IMR-90 (cell line): Measurements from ENCODE around the gene TCP1. TPM values are rescaled to one million over a fixed set of nuclear protein-coding genes. Genes with fewer than 3 reads are reported as not detected.
A peak's percentile ranks its signal among the peaks of the same experiment; 100 is the strongest.

Experiments used
- ATAC-seq: fragments of 200-7000 bp; cut with Tn5 transposase; 2 replicates; pipeline ENCODE4 v1.9.1; 2020; ENCODE audit warnings: low read depth, mild to moderate bottlenecking, moderate library complexity
- BruUV-seq: library from RNA; stranded (reverse); fragments of 400-500 nt; replicated peaks from 2 replicates; lab custom pipeline; 2021; lab: Mats Ljungman, UMichigan
- CTCF ChIA-PET: fragments of 300-600 bp; formaldehyde crosslinking; extraction: SDS; loops from one replicate; lab custom pipeline; 2021; ENCODE audit warnings: antibody characterized with exemption; lab: Yijun Ruan, JAX
- POLR2A ChIA-PET: fragments of 300-600 bp; sonication (Branson Sonifier 250); formaldehyde crosslinking; loops from one replicate; lab custom pipeline; 2022; ENCODE audit warnings: antibody characterized with exemption; ENCODE audit not compliant: unreplicated experiment; lab: Charles Lee
- DNase-seq: peaks from one replicate; pipeline ENCODE4 v3.0.0; 2013
- H2AFZ ChIP-seq: replicated peaks from 2 replicates; pipeline ENCODE3; 2013; ENCODE audit warnings: low read length, mild to moderate bottlenecking; ENCODE audit not compliant: poor library complexity
- H2AK5ac ChIP-seq: 2 replicates; pipeline ENCODE4 v1.6.1; 2013; ENCODE audit warnings: low read depth, low read length, inconsistent platforms
- H2AK9ac ChIP-seq: replicated peaks from 2 replicates; pipeline ENCODE3; 2013; ENCODE audit warnings: mild to moderate bottlenecking, low read depth, low read length, moderate library complexity; ENCODE audit not compliant: poor library complexity
- H2BK120ac ChIP-seq: 2 replicates; pipeline ENCODE4 v1.6.1; 2013; ENCODE audit warnings: low read depth, low read length, inconsistent platforms
- H2BK15ac ChIP-seq: 3 replicates; pipeline ENCODE4 v1.6.1; 2013; ENCODE audit warnings: low read depth, low read length, inconsistent platforms
- H2BK20ac ChIP-seq: 2 replicates; pipeline ENCODE4 v1.6.1; 2013; ENCODE audit warnings: low read depth, mild to moderate bottlenecking, inconsistent platforms, low read length, moderate library complexity
- H2BK5ac ChIP-seq: 2 replicates; pipeline ENCODE4 v1.6.1; 2013; ENCODE audit warnings: mild to moderate bottlenecking, low read depth, low read length, inconsistent platforms; ENCODE audit not compliant: poor library complexity, severe bottlenecking
- H3K14ac ChIP-seq: replicated peaks from 2 replicates; pipeline ENCODE4 v1.6.1; 2013; ENCODE audit warnings: low read depth, low read length, inconsistent platforms
- H3K18ac ChIP-seq: 2 replicates; pipeline ENCODE4 v1.6.1; 2013; ENCODE audit warnings: low read depth, low read length, control low read depth
- H3K23ac ChIP-seq: 2 replicates; pipeline ENCODE4 v1.6.1; 2013; ENCODE audit warnings: low read depth, low read length, inconsistent platforms
- H3K27ac ChIP-seq: 2 replicates; pipeline ENCODE4 v1.5.1; 2013; ENCODE audit warnings: mild to moderate bottlenecking, control low read depth, low read length; ENCODE audit not compliant: insufficient read depth
- H3K27me3 ChIP-seq: 2 replicates; pipeline ENCODE4 v1.6.1; 2013; ENCODE audit warnings: low read length; ENCODE audit not compliant: control insufficient read depth, insufficient read depth
- H3K36me3 ChIP-seq: 2 replicates; pipeline ENCODE4 v1.6.1; 2013; ENCODE audit warnings: low read length, mixed read lengths; ENCODE audit not compliant: control insufficient read depth, insufficient read depth
- H3K4ac ChIP-seq: 2 replicates; pipeline ENCODE4 v1.6.1; 2013; ENCODE audit warnings: low read depth, low read length, inconsistent platforms
- H3K4me1 ChIP-seq: 2 replicates; pipeline ENCODE4 v1.6.1; 2013; ENCODE audit warnings: low read length, mixed read lengths; ENCODE audit not compliant: control insufficient read depth, insufficient read depth
- H3K4me2 ChIP-seq: 2 replicates; pipeline ENCODE4 v1.6.1; 2013; ENCODE audit warnings: low read depth, mild to moderate bottlenecking, control low read depth, low read length, moderate library complexity
- H3K4me3 ChIP-seq: 2 replicates; pipeline ENCODE4 v1.5.1; 2013; ENCODE audit warnings: low read depth, mild to moderate bottlenecking, control low read depth, low read length, moderate library complexity; ENCODE audit not compliant: insufficient read depth
- H3K56ac ChIP-seq: 2 replicates; pipeline ENCODE4 v1.6.1; 2013; ENCODE audit warnings: low read length, inconsistent platforms; ENCODE audit not compliant: insufficient read depth; ENCODE audit errors: extremely low read depth
- H3K79me1 ChIP-seq, 2 experiments: 2 replicates each; pipeline ENCODE4 v1.6.1; 2013; ENCODE audit warnings: low read length in 2 of 2, inconsistent platforms in 1 of 2, low read depth in 1 of 2
- H3K9ac ChIP-seq: 2 replicates; pipeline ENCODE4 v1.6.1; 2013; ENCODE audit warnings: low read depth, low read length, control low read depth
- H3K9me1 ChIP-seq: 2 replicates; pipeline ENCODE4 v1.6.1; 2013; ENCODE audit warnings: low read length, inconsistent platforms; ENCODE audit not compliant: insufficient read depth
- H3K9me3 ChIP-seq: 2 replicates; pipeline ENCODE4 v1.6.1; 2013; ENCODE audit warnings: low read length; ENCODE audit not compliant: control insufficient read depth, insufficient read depth
- H4K20me1 ChIP-seq: 2 replicates; pipeline ENCODE4 v1.6.1; 2013; ENCODE audit warnings: low read length, inconsistent platforms; ENCODE audit not compliant: insufficient read depth
- H4K5ac ChIP-seq: 2 replicates; pipeline ENCODE4 v1.6.1; 2013; ENCODE audit warnings: mild to moderate bottlenecking, low read depth, low read length, control low read depth
- H4K8ac ChIP-seq, 2 experiments: 2 replicates each; pipeline ENCODE4 v1.6.1; 2013; ENCODE audit warnings: low read depth in 2 of 2, low read length in 2 of 2, control low read depth in 1 of 2, inconsistent platforms in 1 of 2
- H4K91ac ChIP-seq: 2 replicates; pipeline ENCODE4 v1.6.1; 2013; ENCODE audit warnings: low read depth, low read length, inconsistent platforms; ENCODE audit not compliant: insufficient read depth
- BHLHE40 ChIP-seq: fragments of 150-350 bp; IDR thresholded peaks from 2 replicates; pipeline ENCODE4 v1.6.1; 2016; ENCODE audit warnings: mild to moderate bottlenecking, low read depth, low read length
- CEBPB ChIP-seq: IDR thresholded peaks from 2 replicates; pipeline ENCODE4 v1.6.1; 2012; ENCODE audit warnings: low read depth, low read length, improper control_type of control experiment
- CHD1 ChIP-seq: IDR thresholded peaks from 2 replicates; pipeline ENCODE4 v1.6.1; 2012; ENCODE audit warnings: low read depth, low read length, improper control_type of control experiment
- MAFK ChIP-seq: IDR thresholded peaks from 2 replicates; pipeline ENCODE4 v1.6.1; 2012; ENCODE audit warnings: low read depth, low read length, improper control_type of control experiment
- RCOR1 ChIP-seq: IDR thresholded peaks from 2 replicates; pipeline ENCODE4 v1.6.1; 2012; ENCODE audit warnings: mild to moderate bottlenecking, low read length, improper control_type of control experiment; ENCODE audit not compliant: insufficient replicate concordance
- RFX5 ChIP-seq: IDR thresholded peaks from 2 replicates; pipeline ENCODE4 v1.8.0; 2012; ENCODE audit warnings: low read depth, mild to moderate bottlenecking, low read length, moderate library complexity
- USF2 ChIP-seq: fragments of 150-350 bp; IDR thresholded peaks from 2 replicates; pipeline ENCODE4 v1.6.1; 2017; ENCODE audit warnings: mild to moderate bottlenecking, antibody characterized with exemption, low read length, low read depth
- WGBS, 2 experiments: methylation state at CpG; one replicate each; pipeline versions ENCODE4 v1.1.5 to v1.1.7; 2013; ENCODE audit warnings: missing lambda C conversion rate in 2 of 2; ENCODE audit not compliant: insufficient read length in 1 of 2; ENCODE audit errors: extremely low coverage in 2 of 2; 5-methylcytosine and 5-hydroxymethylcytosine counted together
- dilution Hi-C: fragments of 300-500 bp; cut with HindIII; formaldehyde crosslinking; loops from one replicate; pipeline ENCODE4 v1.14.3; 2018; ENCODE audit warnings: low sequenced_read_pairs; ENCODE audit not compliant: unreplicated experiment
- in situ Hi-C: fragments of 300-500 bp; cut with MboI; formaldehyde crosslinking; loops from 3 replicates; pipeline ENCODE4 v1.14.3; 2019; ENCODE audit warnings: low sequenced_read_pairs, inconsistent platforms, mixed read lengths
- intact Hi-C: fragments of 100-400 bp; cut with micrococcal nuclease; formaldehyde crosslinking; loops from 2 replicates; pipeline ENCODE4 v1.10.0; 2022
- polyA plus RNA-seq, 3 experiments: library from polyadenylated mRNA; depleted of rRNA; stranded (reverse); fragments of >200 nt; gene quantifications; 2 replicates each; pipeline ENCODE4 v1.2.3, GENCODE V29; 2012; ENCODE audit warnings: low replicate concordance in 1 of 3
- total RNA-seq: library from RNA; depleted of rRNA; stranded (reverse); fragments of >200 nt; gene quantifications from 2 replicates; pipeline ENCODE4 v1.2.3, GENCODE V29; 2012

TCP1 gene
- total and polyA plus RNA-seq, 2 of the 4 experiments (the other 2 are of a cell fraction), result 119 to 576 TPM

GRCh38 chr6:159760602-159761057 is 28.8 kb downstream of the TCP1 start:
- Histone ChIP-seq H3K4me2 (peak overlapping the region; percentile 82), H2AK9ac (peak overlapping the region; percentile 55), H2AFZ (peak overlapping the region; percentile 59), H3K4me3 (no peak overlapping the region), H4K91ac (peak overlapping the region; percentile 76; the same call in 1 of the 2 replicates), H3K56ac (peak overlapping the region; percentile 93; the same call in 1 of the 2 replicates), H3K23ac (0 out of 2 replicates have a peak overlapping the region, but pooled peaks have one; percentile 83), H3K9me1 (peaks cover 13% of the 10 kb centered on the region), H3K79me1 (peaks cover 10 to 24% of the 10 kb centered on the region in 2 experiments), H4K20me1 (peaks cover 6% of the 10 kb centered on the region; the same call in 1 of the 2 replicates), H3K36me3 (peaks cover 16% of the 10 kb centered on the region), H4K5ac (no peak overlapping the region; the same call in 1 of the 2 replicates), H3K14ac (peak overlapping the region; percentile 80; the same call in 1 of the 2 replicates), H2BK15ac (peak overlapping the region; percentile 15; the same call in 1 of the 3 replicates), H2BK5ac (peak overlapping the region; percentile 53), H3K18ac (0 out of 2 replicates have a peak overlapping the region, but pooled peaks have one; percentile 27), H2AK5ac (peak overlapping the region; percentile 54), H3K9ac (peak overlapping the region; percentile 87; the same call in 1 of the 2 replicates), H2BK20ac (no peak overlapping the region), H3K4ac (peak overlapping the region; percentile 94), H4K8ac (peak overlapping the region; percentile 94 to 96; a peak in 3 of 4 replicates), H3K9me3 (no peaks in the 10 kb centered on the region), H3K4me1 (peaks cover 16% of the 10 kb centered on the region), H3K27ac (peak overlapping the region; percentile 94), H2BK120ac (0 out of 2 replicates have a peak overlapping the region, but pooled peaks have one; percentile 75), H3K27me3 (no peaks in the 10 kb centered on the region)
- ChIA-PET POLR2A (no interaction called here), CTCF (no interaction called here)
- dilution Hi-C loops, result no loop called here
- WGBS, 2 experiments, result 19% methylated on average over 3 of the region's 3 CpGs; no CpG with 5 or more reads in 1 of the 2 experiments
- TF ChIP-seq CHD1 (no peak), MAFK (no peak), RFX5 (no peak), BHLHE40 (no peak), CEBPB (peak; percentile 70), USF2 (no peak), RCOR1 (no peak)
- BruUV-seq, result no TSS peak
- ATAC-seq, result peak; percentile 9
- intact Hi-C loops, result loop anchor here (2.0 kb wide), 1 partner anchor 68 kb away; the partner anchor contains the start of gene SOD2
- in situ Hi-C loops, result loop anchor here (10.0 kb wide), 1 partner anchor 66 kb away; the partner anchor contains the start of gene SOD2
- peak; percentile 64 for DNase-seq
